Liver (tissue), 3 donors: ENCODE measurements around the gene ATP6V1F.

Experiments used
- CTCF ChIP-seq: fragments of 150-350 bp; IDR thresholded peaks from 2 replicates; pipeline ENCODE4 v1.5.1; 2017; ENCODE audit warnings: improper control_type of control experiment, low read depth, low read length; ENCODE audit not compliant: missing input control
- EGR1 ChIP-seq, 2 donors: IDR thresholded peaks; 2 replicates each; pipeline ENCODE4 v1.6.1; 2016 to 2018; ENCODE audit warnings: antibody characterized with exemption in 2 of 2, low read depth in 2 of 2
- FOXA2 ChIP-seq: IDR thresholded peaks from 2 replicates; pipeline ENCODE4 v1.6.1; 2016; ENCODE audit warnings: antibody characterized with exemption
- JUND ChIP-seq, 2 donors: IDR thresholded peaks; 2 replicates each; pipeline ENCODE4 v1.6.1; 2016; ENCODE audit warnings: antibody characterized with exemption in 2 of 2
- RAD21 ChIP-seq, 2 donors: IDR thresholded peaks; 2 replicates each; pipeline ENCODE4 v1.6.1; 2016; ENCODE audit warnings: antibody characterized with exemption in 2 of 2, mild to moderate bottlenecking in 2 of 2
- SP1 ChIP-seq: IDR thresholded peaks from 2 replicates; pipeline ENCODE4 v1.6.1; 2018; ENCODE audit warnings: antibody characterized with exemption, mild to moderate bottlenecking
- TAF1 ChIP-seq: conservative IDR thresholded peaks from 2 replicates; pipeline ENCODE4 v1.6.1; 2016; ENCODE audit warnings: antibody characterized with exemption, mild to moderate bottlenecking
- YY1 ChIP-seq: IDR thresholded peaks from 2 replicates; pipeline ENCODE4 v1.6.1; 2016; ENCODE audit warnings: antibody characterized with exemption, mild to moderate bottlenecking
- TF ChIP-seq, protein P1 (sequence below): IDR thresholded peaks from 2 replicates; pipeline ENCODE4 v1.6.1; 2016; ENCODE audit warnings: antibody characterized with exemption
- TF ChIP-seq, protein P2 (sequence below): IDR thresholded peaks from 2 replicates; pipeline ENCODE4 v1.6.1; 2016; ENCODE audit warnings: antibody characterized with exemption, mild to moderate bottlenecking
- TF ChIP-seq, protein P3 (sequence below): IDR thresholded peaks from 2 replicates; pipeline ENCODE4 v1.6.1; 2016; ENCODE audit warnings: antibody characterized with exemption
- donor health status: healthy.
- donor health status: healthy.

DNA sequence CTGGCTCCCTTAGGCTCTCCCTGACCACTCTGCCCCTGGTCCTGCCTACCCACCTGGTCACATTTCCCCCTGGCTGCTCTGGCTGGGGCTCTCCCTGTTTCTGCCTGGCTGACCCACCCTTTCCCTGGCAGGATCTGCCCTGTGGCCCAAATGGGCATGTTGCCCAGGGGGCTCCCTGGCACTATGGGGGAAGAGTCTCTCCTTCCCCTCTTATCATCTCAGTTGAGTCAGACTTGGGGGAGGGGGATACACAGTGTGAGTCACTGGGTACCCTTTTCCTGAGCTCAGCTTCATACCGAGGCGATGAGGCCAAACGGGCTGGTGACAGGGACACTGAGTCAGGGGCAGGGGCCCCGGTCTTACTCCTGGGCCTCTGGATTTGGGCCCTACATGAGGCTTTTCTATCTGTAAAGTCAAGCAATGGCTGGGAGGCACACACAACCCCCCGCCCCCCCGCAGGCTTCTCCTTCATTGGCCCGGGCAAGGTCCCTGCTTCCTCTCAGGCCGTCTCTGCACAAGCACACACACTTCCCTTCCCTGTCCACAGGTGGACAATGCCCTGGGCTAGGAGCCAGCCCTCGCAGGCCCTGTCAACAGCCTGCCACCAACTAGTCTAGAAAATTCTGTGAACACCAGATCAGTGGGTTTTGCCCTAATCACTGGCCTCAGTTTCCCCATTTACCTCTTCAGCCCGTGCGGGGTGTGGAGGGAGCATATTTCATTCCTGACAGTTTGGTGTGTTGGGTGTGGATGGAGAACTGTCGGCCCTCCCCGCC lies 33.1 kb upstream of the ATP6V1F start:
- TF ChIP-seq CTCF (no peak), TAF1 (no peak), JUND (IDR thresholded peaks at IDR 0.05) (no peak), RAD21 (IDR thresholded peaks at IDR 0.05) (no peak), FOXA2 (no peak), EGR1 (IDR thresholded peaks at IDR 0.05; ENCODE audit: low read depth in 2 of 2) (no peak), SP1 (no peak), YY1 (no peak)
- TF ChIP-seq, protein P1, sequence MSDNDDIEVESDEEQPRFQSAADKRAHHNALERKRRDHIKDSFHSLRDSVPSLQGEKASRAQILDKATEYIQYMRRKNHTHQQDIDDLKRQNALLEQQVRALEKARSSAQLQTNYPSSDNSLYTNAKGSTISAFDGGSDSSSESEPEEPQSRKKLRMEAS = no peak
- TF ChIP-seq, protein P2, sequence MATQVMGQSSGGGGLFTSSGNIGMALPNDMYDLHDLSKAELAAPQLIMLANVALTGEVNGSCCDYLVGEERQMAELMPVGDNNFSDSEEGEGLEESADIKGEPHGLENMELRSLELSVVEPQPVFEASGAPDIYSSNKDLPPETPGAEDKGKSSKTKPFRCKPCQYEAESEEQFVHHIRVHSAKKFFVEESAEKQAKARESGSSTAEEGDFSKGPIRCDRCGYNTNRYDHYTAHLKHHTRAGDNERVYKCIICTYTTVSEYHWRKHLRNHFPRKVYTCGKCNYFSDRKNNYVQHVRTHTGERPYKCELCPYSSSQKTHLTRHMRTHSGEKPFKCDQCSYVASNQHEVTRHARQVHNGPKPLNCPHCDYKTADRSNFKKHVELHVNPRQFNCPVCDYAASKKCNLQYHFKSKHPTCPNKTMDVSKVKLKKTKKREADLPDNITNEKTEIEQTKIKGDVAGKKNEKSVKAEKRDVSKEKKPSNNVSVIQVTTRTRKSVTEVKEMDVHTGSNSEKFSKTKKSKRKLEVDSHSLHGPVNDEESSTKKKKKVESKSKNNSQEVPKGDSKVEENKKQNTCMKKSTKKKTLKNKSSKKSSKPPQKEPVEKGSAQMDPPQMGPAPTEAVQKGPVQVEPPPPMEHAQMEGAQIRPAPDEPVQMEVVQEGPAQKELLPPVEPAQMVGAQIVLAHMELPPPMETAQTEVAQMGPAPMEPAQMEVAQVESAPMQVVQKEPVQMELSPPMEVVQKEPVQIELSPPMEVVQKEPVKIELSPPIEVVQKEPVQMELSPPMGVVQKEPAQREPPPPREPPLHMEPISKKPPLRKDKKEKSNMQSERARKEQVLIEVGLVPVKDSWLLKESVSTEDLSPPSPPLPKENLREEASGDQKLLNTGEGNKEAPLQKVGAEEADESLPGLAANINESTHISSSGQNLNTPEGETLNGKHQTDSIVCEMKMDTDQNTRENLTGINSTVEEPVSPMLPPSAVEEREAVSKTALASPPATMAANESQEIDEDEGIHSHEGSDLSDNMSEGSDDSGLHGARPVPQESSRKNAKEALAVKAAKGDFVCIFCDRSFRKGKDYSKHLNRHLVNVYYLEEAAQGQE = no peak
- TF ChIP-seq, protein P3, sequence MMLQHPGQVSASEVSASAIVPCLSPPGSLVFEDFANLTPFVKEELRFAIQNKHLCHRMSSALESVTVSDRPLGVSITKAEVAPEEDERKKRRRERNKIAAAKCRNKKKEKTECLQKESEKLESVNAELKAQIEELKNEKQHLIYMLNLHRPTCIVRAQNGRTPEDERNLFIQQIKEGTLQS = no peak
